GM18870 (cell line): ENCODE data around the gene SLC25A29.
A peak's percentile ranks its signal among the peaks of the same experiment; 100 is the strongest.

Experiments used
- ATAC-seq: cut with Tn5 transposase; IDR thresholded peaks from one replicate; pipeline ENCODE4 v1.9.1; 2021; ENCODE audit warnings: moderate library complexity; ENCODE audit not compliant: unreplicated experiment

Gene SLC25A29

GRCh38 chr14:100282766-100283419, 23.4 kb downstream of the SLC25A29 start:
- no peak for ATAC-seq

- ATAC-seq = no peak
Observed at GRCh38 chr14:100282083-100282350, 24.2 kb downstream of the SLC25A29 start.

DNA sequence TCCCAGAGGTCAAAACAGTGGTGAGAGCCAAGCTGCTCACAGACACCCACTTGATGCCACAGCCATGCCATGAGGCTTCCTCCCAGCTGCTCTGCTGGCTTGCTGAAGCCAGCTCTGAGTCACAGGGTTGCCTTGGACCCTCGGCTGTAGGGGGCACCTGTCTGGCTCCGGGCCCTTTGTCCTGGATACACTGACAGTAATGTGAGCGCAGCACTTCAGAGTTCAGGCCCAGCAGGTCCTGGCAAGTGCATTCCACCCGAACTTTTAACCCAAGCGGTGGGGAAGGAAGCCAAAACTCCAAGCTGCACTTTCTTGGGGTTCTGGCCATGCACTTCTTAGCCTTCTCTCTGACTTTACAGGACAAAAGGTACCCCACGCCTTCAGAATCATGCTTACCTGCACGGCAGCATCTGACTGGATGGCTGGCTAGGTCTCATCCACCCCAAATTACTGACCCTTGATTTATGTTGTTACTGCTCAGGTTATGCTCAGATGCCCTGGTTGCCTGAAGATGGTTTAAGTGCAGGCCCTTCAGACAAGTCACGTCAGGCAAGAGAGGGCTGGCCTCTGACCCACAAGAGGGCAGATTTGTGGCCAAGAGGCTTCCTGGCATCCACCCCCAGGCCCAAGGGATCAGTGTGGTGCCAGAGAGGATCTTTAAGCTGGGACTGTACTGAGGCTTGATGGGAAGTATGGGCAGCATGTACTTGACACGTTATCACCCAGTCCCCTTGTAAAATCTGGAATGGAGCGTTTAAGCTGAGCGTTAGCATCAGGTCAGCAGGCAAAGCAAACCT, 24.8 kb downstream of the SLC25A29 start:
- no peak for ATAC-seq

- ATAC-seq = no peak
Observed at GRCh38 chr14:100279563-100279962, 26.7 kb downstream of the SLC25A29 start.

- no peak for ATAC-seq
Observed at GRCh38 chr14:100279133-100279532, 27.1 kb downstream of the SLC25A29 start.

DNA sequence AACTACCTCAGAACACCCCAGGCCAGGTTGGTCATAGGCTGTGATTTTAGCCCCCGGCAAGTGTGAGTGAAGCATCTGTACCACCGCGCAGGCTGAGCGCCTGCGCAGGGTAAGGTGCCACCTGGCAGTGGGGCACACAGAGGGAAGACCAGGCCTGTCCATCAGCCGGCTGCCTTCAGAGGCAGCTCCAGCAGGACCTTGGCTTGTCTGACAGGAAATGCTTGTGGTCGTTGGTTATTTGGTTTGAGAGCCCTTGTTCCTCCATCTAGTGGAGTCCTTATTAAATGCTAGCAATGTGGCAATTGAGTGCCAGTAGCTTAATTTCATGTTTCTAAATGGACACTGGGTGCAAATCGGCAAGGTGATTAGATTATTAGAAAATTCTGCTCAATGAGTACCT, 27.5 kb downstream of the SLC25A29 start:
- no peak for ATAC-seq

DNA sequence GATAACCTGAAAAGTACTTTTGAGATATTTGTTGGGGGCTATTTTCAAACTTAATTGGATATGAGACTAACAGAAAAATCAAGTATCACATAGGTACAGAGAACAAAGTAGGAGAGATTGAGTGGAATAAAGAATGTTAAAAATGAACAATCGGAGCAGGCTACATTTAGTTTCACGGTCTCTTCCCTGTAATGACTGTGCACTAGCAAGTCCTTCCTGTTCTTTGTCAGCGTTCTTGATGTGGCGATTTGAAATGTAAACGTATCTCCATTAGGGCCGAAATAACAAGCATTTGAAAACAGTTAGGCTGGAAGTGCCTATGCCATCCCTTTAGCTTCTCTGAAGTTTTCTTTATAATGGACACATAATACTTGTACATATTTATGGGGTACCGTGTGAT, 31.0 kb downstream of the SLC25A29 start:
- no peak for ATAC-seq

DNA sequence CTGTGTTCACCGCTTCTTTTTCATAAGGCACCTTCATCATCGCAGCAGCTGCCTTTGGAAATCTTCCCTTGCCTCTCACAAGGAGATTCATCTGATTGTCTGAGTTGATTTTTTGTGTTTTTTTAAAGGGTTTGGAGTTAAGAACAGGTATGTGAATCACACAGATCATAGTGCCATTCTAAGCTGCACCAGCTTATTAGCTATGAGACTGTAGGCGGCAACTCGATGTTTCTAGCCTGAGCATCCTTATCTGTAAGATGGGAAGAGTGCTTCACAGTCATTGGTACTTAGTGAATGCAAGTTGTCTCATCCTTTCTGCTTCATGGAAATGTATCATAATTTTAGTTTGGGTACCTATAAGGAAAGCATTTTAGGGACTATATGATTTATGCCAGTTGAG, 32.0 kb downstream of the SLC25A29 start:
- ATAC-seq = no peak

DNA sequence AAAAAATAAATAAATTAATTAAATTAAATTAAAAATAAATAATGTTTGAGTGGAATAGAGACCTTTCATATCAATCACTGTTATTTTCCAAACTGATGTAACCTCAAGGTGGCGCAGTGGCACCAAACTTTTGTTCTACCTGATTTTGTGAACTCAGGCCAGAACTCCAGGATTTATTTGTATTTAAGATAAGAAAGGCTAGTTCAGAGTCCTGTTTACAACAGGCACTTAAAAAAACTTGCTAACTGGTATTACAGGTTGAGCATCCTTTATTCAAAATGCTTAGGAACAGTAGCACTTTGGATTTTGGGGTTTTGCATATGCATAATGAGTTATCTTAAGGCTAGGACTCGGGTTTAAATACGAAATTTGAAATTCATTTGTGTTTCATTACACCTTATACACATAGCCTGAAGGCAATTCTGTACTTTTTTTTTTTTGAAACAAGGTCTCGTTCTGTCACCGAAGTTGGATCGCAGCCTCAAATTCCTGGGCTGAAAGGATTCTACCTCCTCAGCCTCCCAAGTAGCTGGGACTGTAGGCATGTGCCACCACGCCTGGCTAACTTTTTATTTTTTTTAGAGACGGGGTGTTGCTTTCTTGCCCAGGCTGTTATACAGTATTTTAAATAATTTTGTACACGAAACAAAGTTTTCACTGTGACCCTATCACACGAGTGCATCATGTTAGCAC, 34.9 kb downstream of the SLC25A29 start:
- no peak for ATAC-seq

DNA sequence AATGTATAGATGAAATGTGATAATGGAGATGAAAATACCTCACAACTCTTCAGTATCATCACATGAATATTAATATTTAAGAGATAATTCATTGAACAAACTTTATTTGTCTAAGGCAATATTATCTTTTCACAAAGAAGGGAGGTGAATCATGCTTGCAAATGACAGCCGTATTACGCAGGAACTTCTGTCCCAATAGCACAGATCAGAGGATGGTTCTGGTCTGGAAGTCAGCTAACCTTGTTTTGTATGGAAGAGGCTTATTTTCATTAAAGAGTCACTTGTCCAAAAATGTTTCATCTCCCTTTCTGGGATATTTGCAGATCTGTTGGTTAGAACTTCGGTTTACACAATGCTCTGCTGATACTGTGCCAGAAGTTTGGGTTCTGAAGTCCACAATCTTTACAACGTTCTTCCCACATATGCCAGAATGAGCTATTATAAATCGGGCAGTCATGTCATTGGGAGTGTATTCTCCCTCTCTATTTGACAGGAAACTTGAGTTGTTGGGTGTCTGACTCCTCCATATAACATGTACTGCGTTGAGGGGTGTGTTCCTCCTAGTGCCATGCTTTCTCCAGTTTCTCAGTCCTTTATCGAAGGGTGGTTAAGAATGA, 37.5 kb downstream of the SLC25A29 start:
- no peak for ATAC-seq

DNA sequence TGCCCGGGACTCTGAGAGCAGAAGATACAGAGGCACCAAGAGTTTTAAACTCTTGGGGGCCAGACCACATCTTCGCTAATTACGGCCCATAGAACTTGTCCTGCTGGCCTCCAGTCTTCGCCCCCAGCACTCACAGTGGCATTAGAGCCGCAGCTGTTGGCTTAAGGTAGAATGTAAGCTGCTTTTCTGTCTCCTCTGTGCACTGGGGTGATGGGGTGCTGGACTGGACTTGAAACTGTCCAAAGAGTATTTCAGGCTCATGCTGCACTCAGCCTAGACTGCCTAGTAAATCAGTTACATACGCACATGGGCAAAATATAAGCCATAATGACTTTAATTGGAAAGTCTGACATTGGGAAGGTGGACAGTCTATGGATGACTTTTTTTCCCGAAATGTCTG, 38.3 kb downstream of the SLC25A29 start:
- no peak for ATAC-seq

- no peak for ATAC-seq
Observed at GRCh38 chr14:100263141-100263540, 43.1 kb downstream of the SLC25A29 start.

GRCh38 chr14:100262545-100262944, 43.7 kb downstream of the SLC25A29 start:
- no peak for ATAC-seq

- no peak for ATAC-seq
Observed at GRCh38 chr14:100261621-100262020, 44.6 kb downstream of the SLC25A29 start.

- peak; percentile 63 for ATAC-seq
Observed at GRCh38 chr14:100256339-100256895, 49.8 kb downstream of the SLC25A29 start.

DNA sequence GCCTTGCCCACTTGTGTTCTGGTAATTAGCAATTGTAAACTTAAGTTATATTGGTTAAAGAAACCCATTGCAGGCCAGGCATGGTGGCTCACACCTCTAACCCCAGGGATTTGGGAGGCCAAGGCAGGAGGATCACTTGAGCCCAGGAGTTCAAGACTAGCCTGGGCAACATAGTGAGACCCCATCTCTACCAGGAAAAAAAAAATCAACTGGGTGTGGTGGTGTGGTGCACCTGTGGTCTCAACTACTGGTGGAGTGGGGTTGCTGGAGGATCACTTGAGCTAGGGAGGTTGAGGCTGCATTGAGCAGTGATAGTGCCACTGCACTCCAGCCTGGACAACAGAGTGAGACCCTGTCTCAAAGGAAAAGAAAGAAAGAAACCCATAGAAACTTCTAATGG, 53.6 kb downstream of the SLC25A29 start:
- ATAC-seq = no peak

GRCh38 chr14:100250732-100251465, 55.3 kb downstream of the SLC25A29 start:
- no peak for ATAC-seq

- no peak for ATAC-seq
Observed at GRCh38 chr14:100246809-100247428, 59.3 kb downstream of the SLC25A29 start.

- no peak for ATAC-seq
Observed at GRCh38 chr14:100243020-100243419, 63.2 kb downstream of the SLC25A29 start.

DNA sequence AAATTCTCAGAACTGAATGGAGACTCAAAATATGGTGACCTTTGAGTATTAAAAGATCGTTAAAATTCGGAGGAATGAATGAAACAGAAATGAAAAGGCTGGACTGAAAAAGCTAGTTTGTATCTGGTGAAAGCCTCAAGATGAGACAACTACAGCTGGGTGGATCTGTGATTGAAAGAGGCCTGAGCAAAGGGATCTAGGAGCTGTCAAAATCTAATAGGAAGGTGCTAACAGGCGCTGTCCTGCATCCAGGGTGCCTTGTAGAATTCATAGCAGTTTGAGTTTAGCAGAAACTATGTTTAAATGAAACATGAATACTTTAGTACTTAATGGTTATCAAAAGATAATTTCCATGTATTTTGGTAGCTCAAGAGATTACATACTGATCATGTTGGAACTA, 65.0 kb downstream of the SLC25A29 start:
- ATAC-seq = no peak
